GM12873 (cell line): ENCODE measurements around the gene ADAMTS17.

Source experiments
- CTCF ChIP-seq: IDR thresholded peaks from 2 replicates; pipeline ENCODE4 v1.5.1; 2012; ENCODE audit warnings: low read depth, mild to moderate bottlenecking, moderate library complexity, low read length, control low read depth; ENCODE audit not compliant: insufficient read depth; ENCODE audit errors: missing control alignments

ADAMTS17 gene

DNA sequence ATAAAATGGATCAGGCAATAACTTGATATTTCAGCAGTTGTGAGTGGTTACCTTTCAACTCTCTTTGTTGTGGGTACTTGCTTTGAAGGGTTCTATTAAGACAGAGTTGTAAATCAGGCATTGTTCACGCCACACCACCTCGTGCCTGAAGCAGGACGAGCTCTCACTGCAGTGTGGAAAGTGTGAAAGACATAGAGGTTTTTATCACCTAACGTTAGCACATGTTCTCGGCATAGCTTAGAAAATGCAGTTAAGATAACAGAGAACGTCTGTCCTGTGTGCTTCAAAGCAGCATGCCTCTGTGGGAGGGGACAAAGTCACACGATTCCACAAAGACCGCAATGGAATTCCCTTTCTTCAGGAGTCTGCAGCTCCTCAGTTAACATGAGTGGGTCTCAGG is 7.8 kb downstream of the ADAMTS17 start:
- no peak for TF ChIP-seq CTCF

GRCh38 chr15:100333236-100333635 is 8.5 kb downstream of the ADAMTS17 start:
- TF ChIP-seq CTCF = no peak

- no peak for TF ChIP-seq CTCF
These were observed 9.1 kb downstream of the ADAMTS17 start for GRCh38 chr15:100332721-100333120.

DNA sequence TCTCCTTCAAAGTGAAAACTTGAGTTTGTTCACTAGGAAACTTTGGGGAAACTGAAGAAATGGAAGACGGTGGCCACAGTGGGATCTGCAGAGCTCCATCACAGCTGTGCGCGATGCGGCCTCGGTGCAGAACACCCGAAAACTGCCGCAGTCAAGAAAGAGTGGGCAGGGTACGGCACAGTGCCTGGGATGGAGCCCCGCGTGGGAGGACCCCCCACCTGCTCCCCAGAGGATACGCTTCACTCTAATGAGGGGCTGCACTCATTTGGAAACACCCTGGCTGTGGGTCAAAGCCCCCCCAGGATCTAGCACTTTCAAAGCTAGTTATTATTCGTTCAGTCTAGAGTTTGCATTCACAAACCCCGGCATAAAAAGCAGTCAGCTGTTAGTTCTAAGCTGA is 9.5 kb downstream of the ADAMTS17 start:
- no peak for TF ChIP-seq CTCF

DNA sequence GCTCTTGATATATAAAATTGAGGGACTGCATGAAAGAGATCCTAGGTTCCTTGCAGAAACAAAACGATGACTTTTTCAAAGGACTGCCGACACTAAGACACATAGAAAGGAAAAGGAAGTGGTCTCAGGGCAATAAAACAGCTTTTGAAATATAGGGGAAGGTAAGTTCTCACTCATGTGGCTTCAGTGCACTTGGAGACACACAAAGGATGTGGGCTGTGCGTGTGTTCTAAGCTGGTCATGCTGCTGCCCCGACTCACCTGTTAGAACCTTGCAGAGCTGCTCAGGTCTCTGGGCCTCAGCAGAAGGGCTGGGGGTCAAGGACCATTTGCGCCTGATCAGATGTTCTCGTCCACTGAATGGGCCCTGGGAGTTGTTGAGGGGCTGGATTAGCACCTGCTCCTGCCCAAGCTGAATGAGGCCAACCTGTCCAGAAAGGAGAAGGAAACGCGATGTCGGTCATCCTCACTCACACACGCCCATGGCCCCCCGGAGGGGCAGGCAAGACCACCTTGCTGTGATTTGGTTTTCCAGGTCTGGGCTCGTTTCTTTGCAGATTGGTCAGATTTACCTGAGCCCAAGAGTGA is 11.1 kb downstream of the ADAMTS17 start:
- TF ChIP-seq CTCF = no peak

GRCh38 chr15:100330221-100330620 is 11.6 kb downstream of the ADAMTS17 start:
- TF ChIP-seq CTCF = no peak

GRCh38 chr15:100328796-100329195 is 13.0 kb downstream of the ADAMTS17 start:
- no peak for TF ChIP-seq CTCF
